ENCODE results near the gene OPTN. TPM values are rescaled to one million over a fixed set of nuclear protein-coding genes. Genes with fewer than 3 reads are reported as not detected.
"Not testable (repeated sequence)": the region's sequence is repeated elsewhere in the genome, so short reads cannot be mapped to it uniquely, and the experiment has no call there.

The OPTN gene
- polyA plus RNA-seq, 1 donor: 30.3 TPM

DNA sequence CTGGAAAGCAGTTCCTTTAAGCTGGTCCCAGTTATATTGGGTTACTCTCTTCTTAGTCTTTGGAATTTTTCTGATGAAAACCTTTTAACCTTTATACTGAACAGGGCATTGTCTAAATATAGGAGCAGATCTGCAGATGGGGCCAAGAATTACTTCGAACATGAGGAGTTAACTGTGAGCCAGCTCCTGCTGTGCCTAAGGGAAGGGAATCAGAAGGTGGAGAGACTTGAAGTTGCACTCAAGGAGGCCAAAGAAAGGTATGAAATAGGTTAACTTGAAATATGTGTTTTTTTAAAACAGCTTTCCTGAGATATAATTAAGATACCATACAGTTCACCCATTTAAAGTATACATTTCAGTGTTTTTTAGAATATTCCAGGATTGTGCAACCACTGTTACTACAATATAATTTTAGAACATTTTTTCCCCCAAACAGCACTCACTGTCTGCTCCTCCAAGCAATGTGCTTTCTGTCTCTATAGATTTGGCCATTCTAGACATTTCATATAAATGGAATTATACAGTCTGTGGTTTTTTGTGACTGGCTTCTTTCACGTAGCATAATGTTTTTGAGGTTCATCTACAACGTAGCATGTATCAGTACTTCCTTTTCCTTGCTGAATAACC, 18.9 kb downstream of the OPTN start:
- no peak for DNase-seq (ENCODE audit: low read depth)

DNA sequence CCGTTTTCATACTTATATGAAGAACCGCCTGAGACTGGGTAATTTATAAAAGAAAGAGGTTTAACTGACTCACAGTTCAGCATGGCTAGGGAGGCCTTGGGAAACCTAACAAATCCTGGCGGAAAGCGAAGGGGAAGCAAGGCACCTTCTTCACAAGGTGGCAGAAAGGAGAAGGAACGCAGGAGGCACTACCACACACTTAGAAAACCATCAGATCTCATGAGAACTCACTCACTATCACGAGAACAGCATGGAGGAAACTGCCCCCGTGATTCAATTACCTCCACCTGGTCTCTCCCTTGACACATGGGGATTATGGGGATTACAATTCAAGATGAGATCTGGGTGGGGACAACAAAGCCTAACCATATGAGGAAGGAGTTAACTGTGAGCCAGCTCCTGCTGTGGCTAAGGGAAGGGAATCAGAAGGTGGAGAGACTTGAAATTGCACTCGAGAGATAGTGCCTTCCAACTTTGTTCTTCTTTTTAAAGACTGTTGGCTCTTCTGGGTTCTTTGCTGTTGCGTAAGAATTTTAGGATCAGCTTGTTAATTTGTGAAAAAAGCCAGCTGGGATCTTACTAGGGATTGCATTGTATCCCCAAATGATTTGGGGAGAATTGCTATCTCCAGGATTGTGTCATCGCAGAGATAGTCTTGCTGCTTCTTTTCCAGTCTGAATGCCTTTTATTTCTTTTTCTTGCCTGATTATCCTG, 21.0 kb downstream of the OPTN start:
- no peak for DNase-seq (ENCODE audit: low read depth)

DNA sequence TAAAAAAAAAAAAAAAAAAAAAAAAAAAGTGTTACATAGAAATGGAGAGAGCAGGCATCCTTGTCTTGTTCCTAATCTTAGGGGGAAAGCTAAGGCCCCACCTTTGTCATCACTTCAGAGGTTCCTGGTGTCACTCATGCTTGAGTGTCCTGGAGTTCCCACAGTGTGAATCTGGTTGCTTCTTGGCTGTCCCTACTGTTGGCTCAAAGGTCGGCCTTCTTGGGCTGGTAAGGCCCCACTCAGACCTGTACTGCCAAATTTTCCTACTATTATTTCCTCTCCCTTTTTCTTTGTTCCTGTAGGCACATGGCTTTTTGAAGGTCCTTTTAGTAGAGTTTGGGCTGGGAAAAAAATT, 21.5 kb downstream of the OPTN start:
- DNase-seq (ENCODE audit: low read depth): no peak

DNA sequence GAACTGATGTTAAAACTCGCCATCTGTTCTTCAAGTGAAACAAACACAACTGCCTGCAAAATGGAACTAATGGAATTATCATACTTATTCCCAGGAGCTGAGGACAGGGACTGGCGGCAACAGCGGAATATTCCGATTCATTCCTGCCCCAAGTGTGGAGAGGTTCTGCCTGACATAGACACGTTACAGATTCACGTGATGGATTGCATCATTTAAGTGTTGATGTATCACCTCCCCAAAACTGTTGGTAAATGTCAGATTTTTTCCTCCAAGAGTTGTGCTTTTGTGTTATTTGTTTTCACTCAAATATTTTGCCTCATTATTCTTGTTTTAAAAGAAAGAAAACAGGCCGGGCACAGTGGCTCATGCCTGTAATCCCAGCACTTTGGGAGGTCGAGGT, 36.7 kb downstream of the OPTN start:
- DNase-seq (ENCODE audit: low read depth): no peak

DNA sequence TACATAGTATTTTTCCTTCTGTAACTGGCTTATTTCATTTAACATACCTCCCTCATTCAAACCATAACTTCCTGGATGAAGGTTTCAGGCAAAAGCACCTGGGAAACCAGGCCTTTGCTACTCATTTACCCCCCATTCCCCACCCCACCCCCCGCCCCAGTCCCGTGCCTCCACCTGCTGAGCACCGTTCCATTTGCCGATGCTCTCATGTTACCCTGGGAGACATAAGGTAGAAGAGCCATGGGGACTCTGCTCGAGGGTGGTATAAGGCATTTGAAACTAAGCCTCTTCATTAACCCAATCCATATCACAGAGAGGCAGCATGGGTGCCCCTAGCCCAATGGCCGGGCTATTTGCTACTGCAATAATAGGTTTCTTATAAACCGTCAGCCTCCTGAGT, 39.2 kb downstream of the OPTN start:
- no peak for DNase-seq (ENCODE audit: low read depth)

DNA sequence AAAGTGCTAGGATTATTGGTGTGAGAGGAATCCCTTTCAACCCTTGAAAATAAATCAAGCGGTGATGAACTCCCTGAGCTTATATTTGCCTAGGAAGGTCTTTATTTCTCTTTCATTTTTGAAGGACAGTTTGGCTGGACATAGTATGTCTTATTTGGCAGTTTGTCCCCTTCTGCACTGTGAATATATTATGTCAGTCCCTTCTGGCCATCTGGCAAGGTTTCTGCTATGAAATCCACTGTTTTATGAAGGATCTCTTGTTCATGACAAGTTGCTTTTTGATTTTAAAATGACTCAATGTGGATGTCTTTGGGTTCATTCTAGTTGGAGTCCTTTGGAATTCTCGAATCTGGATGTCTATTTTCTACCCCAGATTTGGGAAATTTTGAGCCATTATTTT, 39.7 kb downstream of the OPTN start:
- DNase-seq (ENCODE audit: low read depth): no peak

DNA sequence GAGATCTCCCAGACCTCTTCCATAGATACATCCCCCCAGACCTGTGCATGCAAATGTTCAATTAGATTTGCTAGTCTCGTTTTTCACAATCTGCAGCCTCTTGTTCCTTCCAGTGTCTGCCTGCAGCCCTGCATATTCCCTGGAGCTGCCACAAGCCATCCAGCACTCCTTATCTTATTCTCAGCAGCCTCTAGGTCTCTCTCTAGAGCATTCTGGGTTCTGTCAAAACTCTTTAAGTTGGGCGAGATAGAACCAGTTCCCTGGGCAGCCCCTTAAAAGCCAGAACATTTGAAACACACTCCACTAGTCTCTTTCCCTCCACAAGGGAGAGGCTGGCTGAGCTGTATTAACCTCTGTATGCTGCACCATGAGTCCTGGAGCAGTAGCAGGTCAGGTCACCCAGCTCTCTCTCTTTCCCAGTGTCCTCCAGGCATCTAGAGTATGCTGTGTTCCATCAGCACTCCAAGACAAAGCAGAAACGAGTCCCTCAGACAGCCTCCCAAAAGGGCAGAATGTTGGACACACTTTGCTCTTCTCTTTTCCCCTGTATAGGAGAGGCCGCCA, 40.7 kb downstream of the OPTN start:
- DNase-seq (ENCODE audit: low read depth): no peak

DNA sequence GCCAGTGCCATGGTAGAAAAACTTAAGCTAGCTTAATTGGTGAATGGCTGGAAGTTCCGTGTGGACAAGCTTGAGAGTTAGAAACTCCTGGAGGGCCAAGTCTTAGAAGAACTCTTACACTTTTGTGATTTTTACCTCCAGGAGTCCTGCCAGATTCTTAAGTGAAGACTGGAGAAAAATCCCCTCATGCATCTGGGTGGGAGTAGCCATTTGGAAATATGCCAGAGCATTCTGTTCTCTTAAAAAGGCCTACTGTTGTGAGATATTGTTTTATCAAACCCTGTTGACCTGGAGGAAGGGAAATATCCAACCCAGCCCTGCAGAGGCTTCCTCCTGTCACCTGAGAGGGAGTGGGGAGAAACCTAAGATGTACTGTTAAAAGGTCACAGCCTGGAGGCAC, 43.8 kb downstream of the OPTN start:
- DNase-seq (ENCODE audit: low read depth): no peak

DNA sequence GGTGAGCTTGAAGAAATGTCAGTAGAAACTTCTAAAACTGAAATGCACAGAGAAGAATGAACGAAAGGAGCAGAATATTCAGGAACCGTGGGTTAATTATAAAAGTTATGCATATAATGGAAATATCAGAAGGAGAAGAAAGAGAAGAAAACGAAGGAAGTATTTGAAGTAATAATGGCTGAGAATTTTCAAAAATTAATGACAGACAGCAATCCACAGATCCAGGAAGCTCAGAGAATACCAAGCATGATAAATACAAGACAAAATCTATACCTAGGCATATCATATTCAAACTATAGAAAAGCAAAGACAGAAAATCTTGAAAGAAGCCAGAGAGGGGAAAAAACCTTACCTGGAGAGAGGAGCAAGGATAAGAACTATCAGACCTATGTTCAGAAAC, 44.9 kb downstream of the OPTN start:
- no peak for DNase-seq (ENCODE audit: low read depth)

DNA sequence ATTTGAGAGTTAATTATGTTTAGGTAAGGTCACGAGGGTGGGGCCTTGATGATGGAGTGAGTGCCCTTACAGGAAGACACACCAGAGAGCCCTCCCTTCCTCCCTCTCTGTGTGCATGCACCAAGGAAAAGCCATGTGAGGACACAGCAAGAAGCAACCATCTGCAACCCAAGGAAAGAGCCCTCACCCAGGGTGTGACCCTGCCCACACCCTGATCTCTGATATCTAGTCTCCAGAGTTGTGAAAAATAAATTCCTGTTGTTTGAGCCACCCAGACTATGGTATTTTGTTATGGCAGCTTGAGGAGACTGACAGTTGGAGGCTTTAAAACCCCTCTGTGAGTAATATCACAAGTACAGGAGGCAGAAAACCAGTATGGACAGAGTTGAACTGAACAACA, 46.4 kb downstream of the OPTN start:
- DNase-seq (ENCODE audit: low read depth): no peak

DNA sequence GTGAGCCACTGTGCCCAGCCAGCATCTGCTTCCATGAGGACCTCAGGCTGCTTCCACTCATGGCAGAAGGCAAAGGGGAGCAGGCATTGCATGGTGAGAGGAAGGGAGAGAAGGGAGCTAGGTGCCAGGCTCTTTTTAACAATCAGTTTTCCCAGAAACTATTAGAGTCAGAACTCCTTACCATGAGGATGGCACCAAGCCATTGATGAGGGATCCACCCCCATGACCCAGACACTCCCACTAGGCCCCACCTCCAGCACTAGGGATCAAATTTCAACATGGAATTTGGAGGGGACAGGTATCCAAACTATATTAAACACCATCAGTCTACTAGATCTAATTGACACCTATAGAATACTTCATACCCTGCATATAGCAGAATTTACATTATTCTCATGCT, 47.2 kb downstream of the OPTN start:
- DNase-seq (ENCODE audit: low read depth): no peak

DNA sequence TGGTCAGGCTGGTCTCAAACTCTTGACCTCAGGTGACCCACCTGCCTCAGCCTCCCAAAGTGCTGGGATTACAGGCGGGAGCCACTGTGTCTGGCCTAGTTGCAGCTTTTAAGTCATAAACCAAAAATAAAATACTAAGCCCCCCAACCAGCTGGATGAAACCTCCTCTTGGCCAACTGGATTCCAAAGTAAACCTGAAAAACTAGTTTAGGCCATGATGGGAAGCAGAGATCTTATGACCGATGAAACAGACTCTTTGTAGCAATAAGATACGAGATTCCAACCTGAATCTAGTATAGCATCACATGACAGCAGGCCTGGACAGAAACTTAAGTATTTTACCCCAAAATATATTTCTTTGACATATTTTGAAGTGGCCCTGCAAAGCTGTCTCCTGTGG, 52.3 kb downstream of the OPTN start:
- DNase-seq (ENCODE audit: low read depth): no peak

DNA sequence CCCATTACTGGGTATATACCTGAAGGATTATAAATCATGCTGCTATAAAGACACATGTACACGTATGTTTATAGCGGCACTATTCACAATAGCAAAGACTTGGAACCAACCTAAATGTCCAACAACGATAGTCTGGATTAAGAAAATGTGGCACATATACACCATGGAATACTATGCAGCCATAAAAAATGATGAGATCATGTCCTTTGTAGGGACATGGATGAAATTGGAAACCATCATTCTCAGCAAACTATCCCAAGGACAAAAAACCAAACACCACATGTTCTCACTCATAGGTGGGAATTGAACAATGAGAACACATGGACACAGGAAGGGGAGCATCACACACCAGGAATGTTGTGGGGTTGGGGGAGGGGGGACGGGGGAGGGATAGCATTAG, 55.9 kb downstream of the OPTN start:
- not testable (repeated sequence) for DNase-seq (ENCODE audit: low read depth)

DNA sequence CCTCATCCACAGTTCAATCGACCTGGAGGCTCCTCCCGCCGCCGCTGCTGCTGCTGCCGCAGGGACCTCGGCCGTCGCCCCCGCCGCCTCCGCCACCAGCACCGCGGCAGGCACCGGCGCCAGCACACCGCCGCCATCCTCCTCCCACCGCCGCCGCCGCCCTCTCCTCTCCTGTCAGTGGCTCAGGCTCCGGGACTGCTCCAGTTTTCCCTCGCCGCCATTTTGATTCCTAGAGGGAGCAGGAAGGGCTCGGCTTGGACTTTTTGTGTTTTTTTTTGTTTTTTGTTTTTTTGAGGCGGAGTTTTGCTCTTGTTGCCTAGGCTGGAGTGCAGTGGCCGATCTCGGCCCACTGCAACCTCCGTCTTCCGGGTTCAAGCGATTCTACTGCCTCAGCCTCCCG, 58.4 kb downstream of the OPTN start:
- DNase-seq (ENCODE audit: low read depth): no peak

DNA sequence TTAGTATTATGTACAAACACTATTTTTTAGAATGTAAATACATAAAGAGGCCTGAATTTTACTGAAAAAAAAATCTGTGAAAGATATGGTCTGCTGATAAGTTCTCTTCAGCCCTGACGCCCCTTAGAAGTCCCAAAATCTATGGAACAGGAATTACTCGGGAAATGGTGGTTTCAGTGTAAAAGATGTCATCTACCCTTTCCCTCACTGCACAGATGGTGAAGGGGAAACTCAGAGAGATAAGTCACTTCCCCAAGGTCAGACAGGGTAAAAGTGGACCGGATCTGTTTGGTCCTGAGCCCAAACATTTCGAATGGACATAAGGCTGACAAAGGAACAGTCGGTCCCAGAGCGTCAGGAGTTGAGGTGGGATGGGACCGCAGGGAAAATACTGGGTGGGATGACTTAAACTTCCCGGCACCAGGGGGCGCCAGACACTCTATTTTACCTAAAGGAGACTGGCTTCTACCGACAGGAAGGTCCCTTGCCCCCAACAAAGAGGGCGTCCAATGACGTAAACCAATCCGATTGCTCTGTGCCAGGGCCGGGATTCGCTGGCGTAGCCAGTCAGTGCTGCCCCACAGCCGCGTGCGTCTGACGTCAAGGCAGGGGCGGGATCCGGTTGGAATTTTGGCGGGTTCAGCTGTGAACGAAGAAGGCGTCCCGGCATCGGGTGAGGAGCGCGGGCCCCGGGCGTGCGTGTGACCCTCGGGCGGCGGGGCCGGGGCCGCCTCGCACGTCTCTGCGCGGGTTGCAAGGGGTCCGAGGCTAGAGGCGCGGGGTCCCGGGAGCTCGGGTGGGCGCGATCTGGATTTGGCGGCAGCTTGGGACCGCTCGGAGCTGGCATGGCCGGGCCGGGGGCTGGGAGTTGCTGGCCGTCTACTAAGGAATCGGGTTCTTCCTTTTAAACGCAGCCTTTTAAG, 61.2 kb downstream of the OPTN start, which contains the start of gene MCM10:
Gene MCM10, plus strand, starts transcription at position 625 of the 923 bp plus-strand sequence. CDS start 2,645 bp downstream, outside the sequence.
- peak; percentile 98 for DNase-seq (ENCODE audit: low read depth)

DNA sequence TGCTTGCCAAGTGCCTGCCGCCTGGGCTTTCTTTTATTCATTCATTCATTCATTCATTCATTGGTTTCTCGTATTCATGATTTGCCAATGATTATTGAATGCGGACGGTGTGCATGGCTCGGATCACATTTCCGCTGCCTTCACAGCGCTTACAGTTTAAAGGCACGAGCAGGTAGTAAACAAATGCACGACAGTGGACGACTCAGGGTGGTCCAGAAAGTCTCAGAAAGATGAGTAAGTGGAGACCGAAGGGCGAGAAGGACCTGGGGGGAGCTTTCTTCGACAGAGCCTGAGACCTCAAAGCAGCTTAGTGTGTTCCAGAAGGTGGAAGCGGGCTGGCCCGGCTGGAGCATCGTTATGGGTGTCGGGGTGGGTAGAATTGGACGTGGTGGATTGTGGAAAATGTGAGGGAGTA, 61.9 kb downstream of the OPTN start:
- DNase-seq (ENCODE audit: low read depth): no peak

DNA sequence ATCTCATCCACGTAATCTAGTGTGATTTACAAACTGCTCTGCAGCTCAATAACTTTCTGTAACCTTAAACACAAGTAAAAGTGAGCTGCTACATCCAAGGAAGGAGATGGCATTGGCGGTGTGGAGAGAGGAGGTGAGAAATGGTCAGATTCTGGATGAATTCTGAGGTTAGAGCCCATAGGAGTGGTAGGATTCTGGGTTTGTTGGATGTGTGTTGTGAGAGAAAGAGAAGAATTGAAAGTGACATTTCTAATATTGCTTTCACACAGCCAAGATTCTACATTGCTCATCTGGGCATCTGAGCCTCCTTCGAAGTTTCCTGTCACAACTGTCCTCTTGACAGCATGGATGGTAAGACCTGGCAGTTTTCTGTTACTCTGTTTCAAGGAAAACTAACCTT, 63.9 kb downstream of the OPTN start:
- no peak for DNase-seq (ENCODE audit: low read depth)

DNA sequence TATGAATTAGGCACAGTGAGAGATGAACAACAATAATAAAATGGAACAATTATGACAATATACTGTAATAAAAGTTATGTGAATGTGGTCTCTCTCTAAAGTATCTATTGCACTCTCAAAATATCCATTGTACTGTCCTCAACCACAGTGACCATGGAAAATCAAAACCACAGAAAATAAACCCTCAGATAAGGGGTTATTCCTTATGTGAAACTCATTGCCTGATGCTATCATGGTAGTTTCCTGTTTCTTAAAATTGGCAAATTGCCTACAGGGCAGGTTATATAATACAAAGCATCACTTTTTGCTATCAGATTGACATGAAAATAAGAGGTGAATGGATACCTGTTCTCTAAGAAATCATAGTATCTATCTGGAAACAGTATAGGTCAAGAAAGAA, 65.2 kb downstream of the OPTN start:
- no peak for DNase-seq (ENCODE audit: low read depth)

DNA sequence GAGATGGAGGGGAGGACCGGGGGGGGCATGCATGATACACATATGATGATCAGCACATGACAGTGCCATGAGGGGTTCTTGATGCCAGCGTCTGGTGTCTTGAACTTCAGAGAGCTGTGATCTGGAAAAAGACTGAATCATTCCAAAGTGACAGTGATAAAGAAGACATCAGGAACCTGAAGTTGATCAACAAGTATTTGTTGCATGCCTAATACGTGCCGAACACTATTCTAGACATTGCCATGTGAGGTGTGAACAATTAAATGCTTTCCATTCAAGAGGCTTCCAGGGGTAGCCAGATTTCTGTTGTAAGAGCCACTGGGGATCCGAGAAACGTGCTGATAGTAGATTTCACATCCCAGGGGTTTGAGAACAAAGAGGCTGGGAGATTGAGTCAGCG, 67.6 kb downstream of the OPTN start:
- DNase-seq (ENCODE audit: low read depth): no peak

DNA sequence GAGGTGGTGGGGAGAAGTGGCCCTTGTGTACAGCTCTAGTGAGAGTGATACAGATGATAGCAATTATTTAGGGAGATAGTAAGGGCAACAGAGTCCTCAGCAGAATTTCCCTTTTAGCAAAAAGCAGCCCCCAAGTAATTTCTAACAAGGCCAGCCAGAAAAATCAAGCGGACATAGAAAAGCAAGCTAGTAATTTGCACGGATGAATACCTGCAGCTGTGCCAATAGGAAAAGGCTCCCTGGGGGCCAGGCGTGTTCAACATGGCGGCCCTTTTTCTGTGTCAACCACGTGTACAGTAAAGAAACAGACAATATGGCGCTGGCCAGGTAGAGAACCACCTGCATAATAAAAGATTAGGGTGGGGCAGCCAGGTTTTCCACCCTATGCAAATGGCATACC, 68.8 kb downstream of the OPTN start:
- DNase-seq (ENCODE audit: low read depth): no peak

DNA sequence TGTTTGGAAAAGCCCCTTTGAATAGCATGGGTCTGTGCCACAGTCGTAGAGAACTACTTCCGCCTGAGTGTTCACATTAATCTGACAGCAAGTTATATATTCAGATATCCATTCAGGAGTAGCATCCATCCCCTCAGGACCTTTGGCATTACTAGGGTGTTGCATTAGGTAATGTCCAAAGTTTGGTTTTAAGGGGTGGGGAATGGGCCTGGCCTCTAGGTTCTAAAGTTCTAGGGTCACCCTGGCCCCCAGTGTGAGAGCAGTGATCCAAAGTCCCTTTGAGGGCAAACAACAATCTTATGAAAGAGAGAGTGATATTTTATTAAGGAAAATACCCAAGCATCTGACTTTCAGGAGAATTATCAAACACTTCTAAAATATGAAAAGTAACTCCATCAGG, 73.7 kb downstream of the OPTN start:
- no peak for DNase-seq (ENCODE audit: low read depth)

DNA sequence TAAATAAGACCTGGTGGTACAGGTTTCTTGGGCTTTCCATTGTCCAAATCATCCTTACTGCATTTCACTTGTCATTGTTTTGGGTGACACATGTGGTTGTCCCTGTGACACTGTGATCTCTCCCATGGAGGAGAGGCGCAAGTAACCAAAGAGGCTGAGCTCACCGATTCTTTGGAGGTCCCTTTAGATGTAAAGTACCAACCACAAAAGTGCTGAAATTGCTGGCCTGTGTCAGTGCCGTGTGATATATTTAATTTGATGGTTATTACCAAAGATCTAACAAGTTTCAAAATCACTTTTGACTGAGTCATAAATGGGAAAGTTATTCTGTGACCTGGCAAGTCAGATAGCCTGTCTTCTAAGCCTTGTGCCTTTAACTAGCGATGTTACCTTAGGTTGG, 80.8 kb downstream of the OPTN start:
- no peak for DNase-seq (ENCODE audit: low read depth)
